Left ventricle myocardium inferior (tissue), 1 donor: Measurements from ENCODE around the gene SECTM1. TPM values are rescaled to one million over a fixed set of nuclear protein-coding genes. Genes with fewer than 3 reads are reported as not detected.

Source experiments
- DNase-seq: peaks from one replicate; pipeline ENCODE4 v3.0.0-alpha.2; 2020
- H3K27ac ChIP-seq: fragments of 200-600 bp; replicated peaks from 2 replicates; pipeline ENCODE4 v1.8.0; 2021
- H3K27me3 ChIP-seq: fragments of 200-600 bp; 2 replicates; pipeline ENCODE4 v1.8.0; 2021; ENCODE audit warnings: low read depth
- H3K36me3 ChIP-seq: fragments of 200-600 bp; 2 replicates; pipeline ENCODE4 v1.8.0; 2021
- H3K4me1 ChIP-seq: fragments of 200-600 bp; 2 replicates; pipeline ENCODE4 v1.8.0; 2021
- H3K4me3 ChIP-seq: fragments of 200-600 bp; 2 replicates; pipeline ENCODE4 v1.8.0; 2021; ENCODE audit warnings: mild to moderate bottlenecking, moderate library complexity
- H3K9me3 ChIP-seq: fragments of 200-600 bp; replicated peaks from 2 replicates; pipeline ENCODE4 v1.8.0; 2021
- intact Hi-C: fragments of 100-400 bp; cut with micrococcal nuclease; formaldehyde crosslinking; loops from one replicate; pipeline ENCODE4 v1.11.0; 2022
- total RNA-seq: library from RNA; stranded (reverse); fragmentation: NEBNext Ultra II Directional; extraction: Animal tissue kit (Norgen Biotek cat#: 25700); gene quantifications from one replicate; pipeline ENCODE4 v1.2.1, GENCODE V29; 2021
- TF ChIP-seq, protein P1 (sequence below): fragments of 200-600 bp; IDR thresholded peaks from 2 replicates; pipeline ENCODE4 v1.8.0; 2021; ENCODE audit warnings: antibody characterized with exemption, mild to moderate bottlenecking, borderline replicate concordance
- donor health status: DM: no; HTN: yes; CAD: no; lungs with severe emphysema.

SECTM1 gene
- total RNA-seq, 1 donor from 2014 or later: 3.9 TPM

DNA sequence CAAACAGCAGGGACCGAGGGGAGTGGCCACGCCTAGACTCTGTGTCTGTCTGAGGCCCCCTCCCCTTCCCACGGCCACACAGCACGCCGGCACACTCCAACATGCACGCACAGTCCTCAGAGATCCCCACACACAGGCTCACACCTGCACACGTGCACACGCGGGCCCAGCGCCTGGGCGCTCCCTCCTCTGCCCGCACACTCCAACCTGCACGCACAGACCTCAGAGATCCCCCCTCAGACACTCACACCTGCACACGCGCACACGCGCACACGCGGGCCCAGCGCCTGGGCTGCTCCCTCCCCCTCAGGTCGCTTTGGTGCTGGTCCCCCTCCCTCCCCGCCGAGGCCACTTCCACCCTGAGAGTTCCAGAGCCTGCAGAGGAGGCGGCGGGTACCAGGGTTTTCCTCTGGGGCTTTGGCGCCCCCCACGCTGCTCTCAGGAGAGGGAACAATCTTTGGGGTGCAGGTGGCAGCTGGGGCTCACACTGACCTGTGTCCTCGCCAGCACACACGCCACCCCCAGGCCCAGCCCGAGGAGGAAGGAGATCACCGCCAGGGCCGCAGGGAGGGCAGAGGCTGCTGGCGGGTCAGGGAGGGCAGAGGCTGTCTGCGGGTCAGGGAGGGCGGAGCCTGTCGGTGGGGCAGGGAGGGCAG is 17.7 kb downstream of the SECTM1 start:
- no peaks in the 10 kb centered on the region for H3K36me3 ChIP-seq
- DNase-seq: no peak
- H3K4me3 ChIP-seq: peak overlapping the region; percentile 19
- TF ChIP-seq, protein P1, sequence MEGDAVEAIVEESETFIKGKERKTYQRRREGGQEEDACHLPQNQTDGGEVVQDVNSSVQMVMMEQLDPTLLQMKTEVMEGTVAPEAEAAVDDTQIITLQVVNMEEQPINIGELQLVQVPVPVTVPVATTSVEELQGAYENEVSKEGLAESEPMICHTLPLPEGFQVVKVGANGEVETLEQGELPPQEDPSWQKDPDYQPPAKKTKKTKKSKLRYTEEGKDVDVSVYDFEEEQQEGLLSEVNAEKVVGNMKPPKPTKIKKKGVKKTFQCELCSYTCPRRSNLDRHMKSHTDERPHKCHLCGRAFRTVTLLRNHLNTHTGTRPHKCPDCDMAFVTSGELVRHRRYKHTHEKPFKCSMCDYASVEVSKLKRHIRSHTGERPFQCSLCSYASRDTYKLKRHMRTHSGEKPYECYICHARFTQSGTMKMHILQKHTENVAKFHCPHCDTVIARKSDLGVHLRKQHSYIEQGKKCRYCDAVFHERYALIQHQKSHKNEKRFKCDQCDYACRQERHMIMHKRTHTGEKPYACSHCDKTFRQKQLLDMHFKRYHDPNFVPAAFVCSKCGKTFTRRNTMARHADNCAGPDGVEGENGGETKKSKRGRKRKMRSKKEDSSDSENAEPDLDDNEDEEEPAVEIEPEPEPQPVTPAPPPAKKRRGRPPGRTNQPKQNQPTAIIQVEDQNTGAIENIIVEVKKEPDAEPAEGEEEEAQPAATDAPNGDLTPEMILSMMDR: no peak
- peaks cover 12% of the 10 kb centered on the region for H3K4me1 ChIP-seq
- peaks cover 62% of the 10 kb centered on the region for H3K27me3 ChIP-seq
- intact Hi-C loops: no loop called here
- no peak overlapping the region for H3K27ac ChIP-seq
- H3K9me3 ChIP-seq: no peaks in the 10 kb centered on the region

GRCh38 chr17:82314727-82315605 is 18.6 kb downstream of the SECTM1 start:
- no peak overlapping the region for H3K27ac ChIP-seq

DNA sequence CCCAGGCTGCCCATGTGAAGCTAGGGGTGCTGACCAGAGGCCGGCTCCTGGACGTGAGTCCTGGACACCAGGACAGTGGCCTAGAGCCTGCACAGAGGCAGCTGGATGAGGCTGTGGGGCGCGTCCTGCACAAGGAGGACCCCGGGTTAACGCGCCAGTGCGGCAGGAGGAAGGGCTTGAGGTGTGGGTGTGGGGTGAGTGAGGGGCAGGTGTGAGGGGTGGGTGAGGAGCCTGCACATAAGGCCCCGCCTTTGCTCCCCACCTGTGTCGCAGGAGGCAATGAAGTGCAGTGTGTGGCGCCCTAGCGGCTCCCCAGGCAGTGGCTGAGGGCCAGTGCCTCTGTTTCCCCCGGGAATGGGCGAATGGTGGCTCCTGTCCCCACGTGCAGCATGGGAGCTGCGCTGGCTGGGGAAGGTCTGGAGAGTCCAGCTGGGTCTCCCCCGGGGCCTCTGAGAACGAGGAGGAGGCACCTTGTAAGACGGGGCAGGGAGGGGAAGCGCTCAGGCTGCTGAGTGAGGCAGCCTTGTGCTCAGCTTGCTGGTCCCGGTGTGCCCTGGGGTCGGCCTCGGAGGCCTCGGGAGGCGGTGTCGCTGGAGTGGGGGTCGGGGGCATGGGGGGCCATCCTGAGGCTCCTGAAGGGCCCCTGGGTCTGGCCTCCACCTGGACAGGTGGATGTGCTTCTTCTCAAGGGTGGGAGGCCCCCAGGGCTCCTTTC is 19.4 kb downstream of the SECTM1 start:
- intact Hi-C loops: no loop called here
- TF ChIP-seq, protein P1: no peak
- no peak overlapping the region for H3K27ac ChIP-seq
- H3K27me3 ChIP-seq: peaks cover 78% of the 10 kb centered on the region
- DNase-seq: no peak
- peaks cover 12% of the 10 kb centered on the region for H3K4me1 ChIP-seq
- H3K36me3 ChIP-seq: no peaks in the 10 kb centered on the region
- H3K9me3 ChIP-seq: no peaks in the 10 kb centered on the region
- no peak overlapping the region for H3K4me3 ChIP-seq

More at GRCh38 chr17:82314727-82315605, 18.6 kb downstream of the SECTM1 start:
- intact Hi-C loops: no loop called here
- no peak for DNase-seq
- Histone ChIP-seq H3K27me3 (peaks cover 70% of the 10 kb centered on the region), H3K4me3 (peak overlapping the region; percentile 19), H3K36me3 (no peaks in the 10 kb centered on the region), H3K9me3 (no peaks in the 10 kb centered on the region), H3K4me1 (peaks cover 11% of the 10 kb centered on the region)
- TF ChIP-seq, protein P1: no peak

- Histone ChIP-seq H3K9me3 (no peaks in the 10 kb centered on the region), H3K27me3 (peaks cover 85% of the 10 kb centered on the region), H3K4me3 (no peak overlapping the region), H3K36me3 (no peaks in the 10 kb centered on the region), H3K27ac (no peak overlapping the region), H3K4me1 (peaks cover 15% of the 10 kb centered on the region)
- intact Hi-C loops: no loop called here
- DNase-seq: no peak
- TF ChIP-seq, protein P1: no peak
Observed at GRCh38 chr17:82313195-82314011, 20.2 kb downstream of the SECTM1 start.

GRCh38 chr17:82311971-82312370 is 21.6 kb downstream of the SECTM1 start:
- TF ChIP-seq, protein P1: no peak
- Histone ChIP-seq H3K27me3 (peaks cover 98% of the 10 kb centered on the region), H3K4me3 (no peak overlapping the region)

More at GRCh38 chr17:82311971-82312370, 21.6 kb downstream of the SECTM1 start:
- intact Hi-C loops: no loop called here
- Histone ChIP-seq H3K9me3 (no peaks in the 10 kb centered on the region), H3K36me3 (no peaks in the 10 kb centered on the region), H3K4me1 (peaks cover 15% of the 10 kb centered on the region), H3K27ac (no peak overlapping the region)
- no peak for DNase-seq
